HL-60/S4 (cell line): ENCODE measurements around the gene TXNRD2.
"Not testable (repeated sequence)": the region's sequence is repeated elsewhere in the genome, so short reads cannot be mapped to it uniquely, and the experiment has no call there.

Source experiments
- in situ Hi-C: fragments of 300-500 bp; cut with MboI; formaldehyde crosslinking; loops from 2 replicates; pipeline ENCODE4 v1.14.3; 2022; ENCODE audit warnings: low sequenced_read_pairs

The TXNRD2 gene

GRCh38 chr22:19951346-19951745, 9.7 kb upstream of the TXNRD2 start:
- in situ Hi-C loops: no loop called here

- in situ Hi-C loops: no loop called here
These were observed 6.6 kb upstream of the TXNRD2 start for GRCh38 chr22:19948057-19948760.

- in situ Hi-C loops: no loop called here
These were observed 1.7 kb upstream of the TXNRD2 start for GRCh38 chr22:19943082-19944026.

GRCh38 chr22:19942157-19943081, 801 bp upstream of the TXNRD2 start:
- in situ Hi-C loops: no loop called here

GRCh38 chr22:19940536-19941364, 868 bp downstream of the TXNRD2 start:
- in situ Hi-C loops: no loop called here

GRCh38 chr22:19937616-19938473, 3.8 kb downstream of the TXNRD2 start:
- in situ Hi-C loops: no loop called here

GRCh38 chr22:19936513-19936912, 5.1 kb downstream of the TXNRD2 start:
- in situ Hi-C loops: no loop called here

GRCh38 chr22:19935123-19935718, 6.4 kb downstream of the TXNRD2 start:
- in situ Hi-C loops: not testable (repeated sequence)

- in situ Hi-C loops: no loop called here
These were observed 8.0 kb downstream of the TXNRD2 start for GRCh38 chr22:19933341-19934241.

GRCh38 chr22:19932367-19933206, 9.0 kb downstream of the TXNRD2 start:
- in situ Hi-C loops: no loop called here

GRCh38 chr22:19931514-19931913, 10.1 kb downstream of the TXNRD2 start:
- in situ Hi-C loops: no loop called here

- in situ Hi-C loops: no loop called here
These were observed 10.8 kb downstream of the TXNRD2 start for GRCh38 chr22:19930551-19931486.

GRCh38 chr22:19929586-19930550, 11.8 kb downstream of the TXNRD2 start:
- in situ Hi-C loops: no loop called here

- in situ Hi-C loops: no loop called here
These were observed 13.4 kb downstream of the TXNRD2 start for GRCh38 chr22:19928207-19928606.

- in situ Hi-C loops: no loop called here
These were observed 13.9 kb downstream of the TXNRD2 start for GRCh38 chr22:19927696-19928095.
